PFSK-1 (cell line): ENCODE measurements around the gene CKAP2L.

ENCODE experiments used
- POLR2AphosphoS5 ChIP-seq: IDR thresholded peaks from 2 replicates; pipeline ENCODE4 v1.6.1; 2012; ENCODE audit warnings: low read depth, mild to moderate bottlenecking, control low read depth, low read length, moderate library complexity
- REST ChIP-seq, 2 experiments: IDR thresholded peaks; 2 replicates each; pipeline versions ENCODE4 v1.6.1 to v1.8.0; 2011 to 2012; ENCODE audit warnings: low read depth in 2 of 2, low read length in 2 of 2, control low read depth in 1 of 2, inconsistent platforms in 1 of 2, mild to moderate bottlenecking in 1 of 2, moderate library complexity in 1 of 2; ENCODE audit not compliant: insufficient read depth in 1 of 2
- SIN3A ChIP-seq: IDR thresholded peaks from 2 replicates; pipeline ENCODE4 v1.6.1; 2012; ENCODE audit warnings: mild to moderate bottlenecking, low read length, moderate library complexity, borderline replicate concordance; ENCODE audit not compliant: insufficient read depth
- TAF1 ChIP-seq: IDR thresholded peaks from 2 replicates; pipeline ENCODE4 v1.6.1; 2012; ENCODE audit warnings: low read length, control low read depth, borderline replicate concordance; ENCODE audit not compliant: insufficient read depth

GRCh38 chr2:112713585-112713925 is 50.9 kb downstream of the CKAP2L start:
- TF ChIP-seq REST (IDR thresholded peaks at IDR 0.05; ENCODE audit: insufficient read depth in 1 of 2, low read depth in 2 of 2, low read length in 2 of 2) = no peak
- no peak for TF ChIP-seq TAF1
- no peak for TF ChIP-seq POLR2AphosphoS5
- no peak for TF ChIP-seq SIN3A
